Lower lobe of right lung (tissue), 2 donors: ENCODE measurements around the gene KCND1. TPM values are rescaled to one million over a fixed set of nuclear protein-coding genes. Genes with fewer than 3 reads are reported as not detected.
A peak's percentile ranks its signal among the peaks of the same experiment; 100 is the strongest.

Experiments used
- ATAC-seq, 2 donors: fragments of 200-7000 bp; cut with Tn5 transposase; one replicate each; pipeline ENCODE4 v1.9.1; 2020 to 2022; ENCODE audit warnings: mild to moderate bottlenecking in 2 of 2, moderate library complexity in 2 of 2
- DNase-seq: peaks from one replicate; pipeline ENCODE4 v3.0.0-alpha.2; 2020
- H3K27ac ChIP-seq: fragments of 200-600 bp; one replicate; pipeline ENCODE4 v1.8.0; 2022
- H3K27me3 ChIP-seq: fragments of 200-600 bp; one replicate; pipeline ENCODE4 v1.8.0; 2022; ENCODE audit warnings: low read depth
- H3K36me3 ChIP-seq: fragments of 200-600 bp; one replicate; pipeline ENCODE4 v1.8.0; 2022; ENCODE audit warnings: mild to moderate bottlenecking
- H3K4me1 ChIP-seq: fragments of 200-600 bp; one replicate; pipeline ENCODE4 v1.8.0; 2022
- H3K4me3 ChIP-seq: fragments of 200-600 bp; one replicate; pipeline ENCODE4 v1.8.0; 2022; ENCODE audit warnings: mild to moderate bottlenecking
- H3K9me3 ChIP-seq: fragments of 200-600 bp; one replicate; pipeline ENCODE4 v1.8.0; 2022
- CTCF ChIP-seq: fragments of 200-600 bp; IDR thresholded peaks from one replicate; pipeline ENCODE4 v1.8.0; 2022; ENCODE audit warnings: antibody characterized with exemption, mild to moderate bottlenecking
- intact Hi-C: fragments of 100-400 bp; cut with DNase I; formaldehyde crosslinking; loops from one replicate; pipeline ENCODE4 v1.11.0; 2022
- total RNA-seq: library from RNA; stranded (reverse); fragmentation: NEBNext Ultra II Directional; extraction: Animal tissue kit (Norgen Biotek cat#: 25700); gene quantifications from one replicate; pipeline ENCODE4 v1.2.1, GENCODE V29; 2021
- donor health status: DM: no; HTN: yes; CAD: no; lungs with severe emphysema.

Gene KCND1
- total RNA-seq, 1 donor from 2014 or later: 1.8 TPM

DNA sequence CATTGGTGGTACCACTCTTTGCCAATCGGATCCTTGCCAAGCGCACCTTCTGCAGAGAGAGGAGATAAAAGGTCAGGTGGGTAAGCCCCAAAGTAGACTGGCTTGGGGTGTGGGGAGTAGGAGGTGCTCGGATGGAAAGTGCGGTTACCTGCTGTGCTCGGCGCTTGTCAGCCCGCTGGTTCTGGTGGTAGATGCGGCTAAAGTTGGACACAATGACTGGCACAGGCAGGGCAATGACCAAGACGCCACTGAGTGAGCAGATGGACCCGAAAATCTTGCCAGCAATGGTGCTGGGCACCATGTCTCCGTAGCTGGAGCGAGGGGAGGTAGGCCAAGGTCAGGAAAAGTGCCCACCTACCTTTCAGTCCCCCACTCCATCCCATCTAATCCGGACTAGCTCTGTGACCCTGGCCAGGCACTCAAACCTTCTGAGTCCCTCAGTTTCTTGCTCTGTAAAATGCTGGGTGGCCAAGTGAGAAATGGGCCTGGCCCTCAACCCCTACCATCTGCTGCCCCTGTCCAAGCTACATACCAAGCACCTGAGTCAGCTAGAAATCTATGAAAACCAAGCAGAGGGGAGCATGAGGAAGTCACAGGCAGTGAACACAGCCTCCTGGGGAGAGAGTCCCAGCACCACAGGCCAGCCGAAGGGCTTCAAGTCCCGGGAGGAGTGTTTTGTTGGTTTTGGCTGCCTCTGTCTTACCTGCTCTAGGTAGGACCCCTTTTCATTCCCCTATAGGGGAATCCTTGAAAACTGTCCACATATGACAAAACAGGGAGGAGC, 4.7 kb downstream of the KCND1 start:
- Histone ChIP-seq H3K4me1 (peaks cover 6% of the 10 kb centered on the region), H3K4me3 (no peak overlapping the region), H3K27me3 (no peaks in the 10 kb centered on the region), H3K27ac (no peak overlapping the region), H3K36me3 (no peaks in the 10 kb centered on the region), H3K9me3 (no peaks in the 10 kb centered on the region)
- DNase-seq: no peak
- no peak for ATAC-seq
- intact Hi-C loops: no loop called here
- TF ChIP-seq CTCF: no peak

- Histone ChIP-seq H3K36me3 (no peaks in the 10 kb centered on the region), H3K9me3 (no peaks in the 10 kb centered on the region), H3K27ac (no peak overlapping the region), H3K4me1 (no peaks in the 10 kb centered on the region), H3K4me3 (no peak overlapping the region), H3K27me3 (no peaks in the 10 kb centered on the region)
- ATAC-seq (no peak), DNase-seq (no peak)
- no peak for TF ChIP-seq CTCF
- intact Hi-C loops: no loop called here
Measured at GRCh38 chrX:48965959-48966358, 5.7 kb downstream of the KCND1 start.

DNA sequence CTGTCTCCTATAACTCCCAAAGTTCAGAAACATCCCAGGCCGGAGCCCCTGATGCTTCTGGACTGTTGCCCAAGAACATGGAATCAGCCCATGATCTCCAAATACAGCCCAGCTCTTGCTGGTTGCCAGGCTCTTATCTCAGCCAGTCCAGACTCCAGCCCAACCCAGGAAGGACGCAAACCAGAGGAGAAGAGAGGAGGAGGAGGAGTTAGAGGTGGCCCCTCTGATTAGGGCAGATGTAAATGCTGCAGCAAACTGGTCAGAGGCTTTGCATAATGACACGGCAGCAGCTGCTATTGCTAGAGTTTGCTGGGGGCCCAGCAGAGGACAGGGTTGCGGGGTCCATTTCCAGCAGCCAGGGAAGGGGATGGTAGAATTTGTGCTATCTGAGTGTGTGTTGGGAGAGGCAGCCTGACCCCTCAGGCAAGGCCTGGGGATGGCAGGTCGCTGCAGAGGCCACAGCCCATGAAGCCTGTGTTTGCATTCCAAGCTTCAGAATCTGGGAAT, 10.0 kb downstream of the KCND1 start:
- no peak overlapping the region for H3K27ac ChIP-seq

DNA sequence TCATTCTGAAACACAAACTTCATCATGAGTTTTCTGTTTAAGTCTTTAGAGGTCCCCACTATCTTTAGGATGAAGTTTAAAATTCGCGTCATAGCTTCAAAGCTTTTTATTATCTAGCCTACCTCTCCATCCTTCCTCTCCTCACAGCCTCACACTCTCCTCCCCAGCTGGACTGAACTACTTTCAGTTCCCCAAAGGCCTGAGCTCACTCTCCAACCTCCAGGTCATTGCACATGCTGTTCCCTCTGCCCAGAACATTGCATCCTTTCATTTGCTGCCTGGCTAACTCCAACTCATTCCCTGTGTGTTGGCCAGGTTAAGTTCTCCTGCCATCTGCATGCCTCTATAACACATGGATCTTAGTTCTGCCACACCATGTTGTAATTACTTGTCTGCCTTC, 11.4 kb downstream of the KCND1 start:
- TF ChIP-seq CTCF: no peak
- no peak for ATAC-seq
- H3K9me3 ChIP-seq: no peaks in the 10 kb centered on the region
- peaks cover 14% of the 10 kb centered on the region for H3K4me1 ChIP-seq
- H3K27ac ChIP-seq: no peak overlapping the region
- peaks cover 5% of the 10 kb centered on the region for H3K36me3 ChIP-seq
- DNase-seq: no peak
- no peaks in the 10 kb centered on the region for H3K27me3 ChIP-seq
- intact Hi-C loops: no loop called here
- no peak overlapping the region for H3K4me3 ChIP-seq

More for the DNA sequence above, 10.0 kb downstream of the KCND1 start:
- H3K27me3 ChIP-seq: no peaks in the 10 kb centered on the region
- no peak for ATAC-seq
- intact Hi-C loops: no loop called here
- H3K36me3 ChIP-seq: no peaks in the 10 kb centered on the region
- peaks cover 7% of the 10 kb centered on the region for H3K4me1 ChIP-seq
- DNase-seq: no peak
- no peak overlapping the region for H3K4me3 ChIP-seq
- H3K9me3 ChIP-seq: no peaks in the 10 kb centered on the region
- TF ChIP-seq CTCF: no peak

DNA sequence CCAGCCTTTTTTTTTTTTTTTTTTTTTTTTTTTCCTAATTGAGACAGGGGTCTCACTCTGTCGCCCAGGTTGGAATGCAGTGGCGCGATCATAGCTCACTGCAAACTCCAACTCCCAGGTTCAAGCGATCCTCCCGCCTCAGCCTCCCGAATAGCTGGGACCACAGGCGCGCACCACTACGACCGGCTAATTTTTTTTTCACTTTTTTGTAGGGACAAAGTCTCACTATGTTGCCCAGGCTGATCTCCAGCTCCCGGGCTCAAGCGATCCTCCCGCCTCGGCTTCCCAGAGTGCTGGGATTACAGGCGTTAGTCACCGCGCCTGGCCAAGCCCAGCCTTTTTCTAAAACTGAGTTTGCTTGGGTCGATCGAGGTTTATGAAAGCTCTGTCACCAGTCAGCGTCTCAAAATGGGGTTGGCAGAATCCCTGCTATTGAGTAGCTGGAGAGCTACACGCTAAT, 13.0 kb downstream of the KCND1 start:
- intact Hi-C loops: no loop called here
- Histone ChIP-seq H3K27ac (peak overlapping the region; percentile 96), H3K36me3 (peaks cover 21% of the 10 kb centered on the region), H3K4me3 (peak overlapping the region; percentile 67), H3K9me3 (no peaks in the 10 kb centered on the region), H3K4me1 (peaks cover 18% of the 10 kb centered on the region), H3K27me3 (no peaks in the 10 kb centered on the region)
- ATAC-seq (peak in 1 of 2 donors; percentile 4), DNase-seq (no peak)
- TF ChIP-seq CTCF: no peak
